Measurements from ENCODE around the gene CYTH2.

CYTH2 gene

GRCh38 chr19:48493718-48494401 lies 24.7 kb downstream of the CYTH2 start:
- DNase-seq (ENCODE audit: low spot score): no peak

- DNase-seq (ENCODE audit: low spot score): peak; percentile 39
Measured at GRCh38 chr19:48495396-48495795, 26.2 kb downstream of the CYTH2 start.

GRCh38 chr19:48496959-48497727 lies 28.0 kb downstream of the CYTH2 start:
- DNase-seq (ENCODE audit: low spot score): no peak

- DNase-seq (ENCODE audit: low spot score): no peak
Measured at GRCh38 chr19:48497728-48498594, 28.8 kb downstream of the CYTH2 start.

- DNase-seq (ENCODE audit: low spot score): no peak
Measured at GRCh38 chr19:48498595-48499311, 29.6 kb downstream of the CYTH2 start.

- DNase-seq (ENCODE audit: low spot score): no peak
Measured at GRCh38 chr19:48499316-48500090, 30.3 kb downstream of the CYTH2 start.

GRCh38 chr19:48500830-48501493 lies 31.8 kb downstream of the CYTH2 start:
- DNase-seq (ENCODE audit: low spot score): no peak

- DNase-seq (ENCODE audit: low spot score): peak; percentile 94
Measured at GRCh38 chr19:48501494-48502349, 32.6 kb downstream of the CYTH2 start.

GRCh38 chr19:48502350-48503018 lies 33.3 kb downstream of the CYTH2 start:
- DNase-seq (ENCODE audit: low spot score): no peak

GRCh38 chr19:48506138-48506733 lies 37.1 kb downstream of the CYTH2 start:
- DNase-seq (ENCODE audit: low spot score): peak; percentile 72

- no peak for DNase-seq (ENCODE audit: low spot score)
Measured at GRCh38 chr19:48507911-48508439, 38.8 kb downstream of the CYTH2 start.

GRCh38 chr19:48508729-48509411 lies 39.7 kb downstream of the CYTH2 start:
- DNase-seq (ENCODE audit: low spot score): no peak

- no peak for DNase-seq (ENCODE audit: low spot score)
Measured at GRCh38 chr19:48509467-48510194, 40.5 kb downstream of the CYTH2 start.

- DNase-seq (ENCODE audit: low spot score): peak; percentile 39
Measured at GRCh38 chr19:48510421-48511268, 41.5 kb downstream of the CYTH2 start.

- no peak for DNase-seq (ENCODE audit: low spot score)
Measured at GRCh38 chr19:48511321-48511731, 42.2 kb downstream of the CYTH2 start.

Measured in kidney tubule cell (primary cell).